GM12873 (cell line): ENCODE measurements around the gene CFAP100.

Source experiments
- TF ChIP-seq, protein P1 (sequence below): IDR thresholded peaks from 2 replicates; pipeline ENCODE4 v1.5.1; 2012; ENCODE audit warnings: low read depth, mild to moderate bottlenecking, moderate library complexity, low read length, control low read depth; ENCODE audit not compliant: insufficient read depth; ENCODE audit errors: missing control alignments

The CFAP100 gene

DNA sequence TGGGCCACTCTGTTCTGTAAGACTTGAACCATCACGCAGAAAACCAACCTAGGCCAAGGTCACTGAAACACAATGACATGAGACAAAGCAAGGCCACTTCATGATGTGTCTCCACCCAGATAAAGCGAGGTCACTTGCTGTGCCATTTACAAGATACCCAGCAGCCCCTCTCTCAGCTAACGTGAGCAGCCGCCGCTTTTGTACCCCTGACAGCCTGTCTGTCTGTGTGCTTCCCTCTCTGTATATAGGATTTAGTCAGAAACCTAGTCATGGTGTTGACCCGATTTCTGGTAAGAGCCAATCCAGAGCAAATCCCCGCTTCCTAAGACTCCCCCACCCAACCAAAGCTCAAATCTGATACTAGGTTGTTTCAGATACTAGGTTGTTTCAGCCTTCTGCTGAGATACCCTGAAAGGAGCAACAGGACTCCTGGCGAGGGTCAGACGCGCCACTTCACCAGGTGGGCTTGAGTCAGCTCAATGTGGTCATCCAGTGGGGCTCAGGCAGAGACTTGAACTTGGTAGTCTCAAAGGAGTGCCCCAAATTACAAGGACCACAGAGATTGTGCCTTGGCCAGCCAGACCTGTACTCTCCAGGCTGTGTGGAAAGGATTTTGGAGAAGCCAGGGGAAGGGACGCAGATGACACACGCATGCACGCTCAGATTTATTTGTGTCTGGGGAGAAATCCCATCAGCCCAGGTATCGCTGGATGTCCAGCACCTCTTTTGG, 84.0 kb downstream of the CFAP100 start:
- TF ChIP-seq, protein P1, sequence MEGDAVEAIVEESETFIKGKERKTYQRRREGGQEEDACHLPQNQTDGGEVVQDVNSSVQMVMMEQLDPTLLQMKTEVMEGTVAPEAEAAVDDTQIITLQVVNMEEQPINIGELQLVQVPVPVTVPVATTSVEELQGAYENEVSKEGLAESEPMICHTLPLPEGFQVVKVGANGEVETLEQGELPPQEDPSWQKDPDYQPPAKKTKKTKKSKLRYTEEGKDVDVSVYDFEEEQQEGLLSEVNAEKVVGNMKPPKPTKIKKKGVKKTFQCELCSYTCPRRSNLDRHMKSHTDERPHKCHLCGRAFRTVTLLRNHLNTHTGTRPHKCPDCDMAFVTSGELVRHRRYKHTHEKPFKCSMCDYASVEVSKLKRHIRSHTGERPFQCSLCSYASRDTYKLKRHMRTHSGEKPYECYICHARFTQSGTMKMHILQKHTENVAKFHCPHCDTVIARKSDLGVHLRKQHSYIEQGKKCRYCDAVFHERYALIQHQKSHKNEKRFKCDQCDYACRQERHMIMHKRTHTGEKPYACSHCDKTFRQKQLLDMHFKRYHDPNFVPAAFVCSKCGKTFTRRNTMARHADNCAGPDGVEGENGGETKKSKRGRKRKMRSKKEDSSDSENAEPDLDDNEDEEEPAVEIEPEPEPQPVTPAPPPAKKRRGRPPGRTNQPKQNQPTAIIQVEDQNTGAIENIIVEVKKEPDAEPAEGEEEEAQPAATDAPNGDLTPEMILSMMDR: no peak

DNA sequence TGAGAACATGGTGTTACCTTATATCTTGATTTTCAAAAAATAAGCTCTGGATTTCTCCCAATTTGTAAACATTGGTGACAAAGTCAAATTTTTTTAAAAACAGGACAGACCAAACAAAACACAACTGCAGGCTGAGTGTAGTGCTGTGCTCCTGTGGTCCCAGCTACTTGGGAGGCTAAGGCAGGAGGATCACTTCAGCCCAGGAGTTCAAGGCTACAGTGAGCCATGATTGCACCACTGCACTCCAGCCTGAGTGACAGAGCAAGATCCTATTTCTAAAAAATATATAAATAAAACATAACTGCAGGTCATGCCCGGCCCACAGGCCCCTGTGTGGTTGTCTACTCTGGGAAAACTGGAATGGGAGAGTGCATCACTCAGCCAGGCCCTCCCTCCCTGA, 84.9 kb downstream of the CFAP100 start:
- TF ChIP-seq, protein P1: no peak

DNA sequence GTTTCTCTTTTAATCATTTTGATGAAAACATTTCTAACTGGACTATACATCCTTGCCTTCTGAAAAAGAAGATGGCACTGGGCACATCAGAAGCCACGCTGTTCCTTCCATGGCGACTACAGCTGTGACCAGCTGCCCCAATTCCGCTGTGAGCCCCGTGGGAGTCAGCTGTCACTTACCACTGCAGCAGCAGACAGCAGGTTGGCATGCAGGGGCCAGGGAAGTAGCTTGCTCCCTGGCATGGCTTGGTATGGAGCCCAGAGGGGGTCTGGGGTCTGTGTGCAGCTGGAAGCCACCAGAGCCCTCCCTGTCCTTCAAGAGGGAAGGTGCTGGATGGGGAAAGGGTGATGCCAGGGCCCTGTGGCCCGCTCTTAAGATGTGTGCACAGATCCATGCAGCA, 85.5 kb downstream of the CFAP100 start:
- TF ChIP-seq, protein P1: no peak

DNA sequence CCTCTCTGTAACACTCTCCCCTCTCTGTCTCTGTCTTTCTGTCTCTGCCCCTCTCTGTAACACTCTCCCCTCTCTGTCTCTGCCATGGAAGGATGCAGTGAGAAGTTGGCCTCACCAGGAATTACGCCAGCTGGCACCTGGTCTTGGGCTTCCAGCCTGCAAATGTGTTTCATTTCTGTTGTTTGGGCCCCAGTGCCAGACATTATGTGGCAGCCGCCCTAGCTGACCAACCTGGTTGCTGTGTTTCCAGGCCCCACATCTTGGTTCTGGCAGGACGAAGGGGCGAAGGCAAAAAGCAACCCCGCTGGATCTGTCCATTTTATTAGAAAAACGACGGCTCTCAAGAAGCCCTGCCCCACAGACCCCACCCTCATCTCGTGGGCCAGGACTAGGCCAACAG, 86.2 kb downstream of the CFAP100 start:
- TF ChIP-seq, protein P1: no peak

DNA sequence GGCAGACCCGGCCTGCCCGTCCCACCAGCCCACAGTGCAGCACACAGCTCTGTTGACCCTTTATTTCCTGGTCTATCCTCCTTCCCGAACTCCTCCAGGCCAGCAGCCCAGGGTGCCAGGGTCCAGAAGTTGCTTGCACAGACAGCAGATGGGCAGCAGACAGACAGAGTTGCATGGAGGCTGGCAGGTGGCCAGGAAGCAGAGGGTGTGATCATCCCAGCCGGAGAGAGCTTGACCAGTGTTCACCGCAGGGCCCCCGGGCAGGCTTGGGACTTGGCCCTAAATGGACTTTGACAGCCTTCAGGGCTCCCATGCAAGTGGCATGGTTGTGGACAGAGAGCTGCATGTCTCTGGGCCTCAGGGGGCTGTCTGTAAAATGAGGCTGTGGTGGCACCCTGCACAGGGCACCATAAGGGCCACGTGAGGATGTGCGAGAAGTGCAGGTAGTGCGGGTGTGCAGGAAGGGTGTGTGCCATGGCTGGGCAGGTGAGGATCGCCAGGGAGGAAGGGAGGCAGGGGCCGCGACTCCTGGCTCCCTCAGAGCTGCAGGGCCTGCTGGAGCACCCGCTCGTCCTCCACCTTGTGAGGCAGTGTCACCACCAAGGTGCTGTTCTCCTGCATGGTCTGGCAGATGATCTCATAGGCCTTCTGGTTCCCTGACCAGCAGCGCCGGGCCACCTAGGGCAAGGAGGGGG, 87.2 kb downstream of the CFAP100 start:
- TF ChIP-seq, protein P1: no peak

DNA sequence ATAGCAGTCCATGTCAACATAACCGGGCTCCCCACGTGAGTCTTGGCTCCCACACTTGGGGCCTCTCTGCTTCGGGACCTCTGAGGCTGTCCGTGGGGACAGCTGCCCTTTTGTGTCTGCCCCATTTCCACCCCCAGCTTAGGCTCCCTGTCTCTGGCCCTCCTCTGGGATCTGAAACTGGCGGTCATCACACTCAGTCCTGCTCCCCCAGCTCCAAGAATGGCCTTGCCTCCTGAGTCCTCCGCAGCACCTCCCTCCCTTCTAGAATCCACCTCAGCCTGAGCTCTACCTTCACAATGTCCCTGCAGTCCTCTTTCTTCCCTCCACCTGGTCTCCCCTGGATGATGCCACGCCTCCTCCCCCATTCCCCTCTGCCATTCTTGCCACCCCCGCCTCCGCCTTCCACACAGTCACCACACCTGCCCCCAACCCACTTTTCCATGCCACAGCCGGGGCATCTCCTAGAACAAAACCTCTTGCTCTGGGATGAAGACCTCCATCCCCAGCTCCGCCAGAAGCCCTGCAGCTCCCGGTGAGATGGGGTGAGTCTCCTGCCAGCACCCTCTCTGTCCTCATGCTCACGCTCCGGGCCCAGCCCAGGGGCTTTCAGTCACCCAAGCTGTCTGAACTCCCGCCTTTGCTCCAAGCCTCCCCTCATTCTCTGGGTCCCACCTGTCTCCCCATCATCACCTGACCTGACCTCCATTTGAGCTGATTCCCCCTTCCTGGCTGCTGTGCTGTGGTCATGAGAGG, 88.0 kb downstream of the CFAP100 start:
- TF ChIP-seq, protein P1: no peak

DNA sequence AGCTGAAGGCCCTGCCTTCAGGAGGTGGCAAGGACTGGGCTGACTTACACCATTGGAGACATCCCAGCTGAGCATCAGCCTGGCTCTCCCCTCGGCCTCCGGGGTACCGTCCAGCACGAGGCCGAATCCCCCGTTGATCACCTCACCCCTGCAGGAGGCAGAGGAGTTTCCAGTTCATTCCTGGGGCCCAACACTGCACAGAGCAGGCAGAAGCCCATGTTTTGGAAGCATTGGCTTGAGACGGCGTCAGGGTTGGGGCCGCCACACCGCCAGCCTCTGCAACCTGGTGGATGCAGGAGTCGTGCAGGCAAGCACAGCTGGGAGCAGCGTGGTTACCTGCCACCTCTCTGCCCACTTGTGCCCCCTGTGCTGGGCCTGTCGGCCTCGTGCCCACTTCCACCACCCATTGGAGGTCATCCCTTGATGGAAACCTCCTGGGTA, 88.6 kb downstream of the CFAP100 start:
- TF ChIP-seq, protein P1: no peak
